Kidney epithelial cell (primary cell): ENCODE measurements around the gene EFCAB12. TPM values are rescaled to one million over a fixed set of nuclear protein-coding genes. Genes with fewer than 3 reads are reported as not detected.
"Not testable (repeated sequence)": the region's sequence is repeated elsewhere in the genome, so short reads cannot be mapped to it uniquely, and the experiment has no call there.

Source experiments
- DNase-seq: peaks from one replicate; pipeline ENCODE4 v3.0.0-alpha.2; 2010; ENCODE audit warnings: low read depth
- H3K27me3 ChIP-seq: 2 replicates; pipeline ENCODE4 v1.6.0; 2011; ENCODE audit warnings: low read length; ENCODE audit not compliant: control insufficient read depth, insufficient read depth
- H3K36me3 ChIP-seq: 2 replicates; pipeline ENCODE4 v1.5.1; 2011; ENCODE audit warnings: low read length; ENCODE audit not compliant: control insufficient read depth, insufficient read depth
- H3K4me3 ChIP-seq: 2 replicates; pipeline ENCODE4 v1.5.1; 2011; ENCODE audit warnings: low read depth, mild to moderate bottlenecking, control low read depth, low read length
- CTCF ChIP-seq: IDR thresholded peaks from 2 replicates; pipeline ENCODE4 v1.5.1; 2011; ENCODE audit warnings: mild to moderate bottlenecking, moderate library complexity, low read length, control low read depth, inconsistent platforms; ENCODE audit not compliant: insufficient read depth, poor library complexity, severe bottlenecking
- total RNA-seq: library from RNA; depleted of rRNA; stranded (reverse); fragments of >200 nt; gene quantifications from 2 replicates; pipeline ENCODE4 v1.2.3, GENCODE V29; 2015

EFCAB12 gene
- total RNA-seq, 1 donor from 2014 or later: not detected

- H3K4me3 ChIP-seq: no peak overlapping the region
- no peak for TF ChIP-seq CTCF
- H3K27me3 ChIP-seq: peaks cover 18% of the 10 kb centered on the region
- no peak for DNase-seq
- H3K36me3 ChIP-seq: no peaks in the 10 kb centered on the region
Measured at GRCh38 chr3:129367821-129368220, 60.6 kb downstream of the EFCAB12 start.

GRCh38 chr3:129366312-129366831 is 62.1 kb downstream of the EFCAB12 start:
- Histone ChIP-seq H3K36me3 (no peaks in the 10 kb centered on the region), H3K27me3 (peaks cover 18% of the 10 kb centered on the region), H3K4me3 (no peak overlapping the region)
- TF ChIP-seq CTCF: no peak
- no peak for DNase-seq

GRCh38 chr3:129365296-129366136 is 62.9 kb downstream of the EFCAB12 start:
- no peaks in the 10 kb centered on the region for H3K36me3 ChIP-seq
- no peak overlapping the region for H3K4me3 ChIP-seq
- peaks cover 18% of the 10 kb centered on the region for H3K27me3 ChIP-seq
- no peak for DNase-seq
- TF ChIP-seq CTCF: no peak

- not testable (repeated sequence) for H3K36me3 ChIP-seq, H3K4me3 ChIP-seq, DNase-seq
- H3K27me3 ChIP-seq: peaks cover 16% of the 10 kb centered on the region
Measured at GRCh38 chr3:129364811-129365210, 63.6 kb downstream of the EFCAB12 start.

- not testable (repeated sequence) for DNase-seq, H3K27me3 ChIP-seq, H3K36me3 ChIP-seq, H3K4me3 ChIP-seq
Measured at GRCh38 chr3:129363356-129363755, 65.1 kb downstream of the EFCAB12 start.

- no peak for TF ChIP-seq CTCF
- Histone ChIP-seq H3K36me3 (no peaks in the 10 kb centered on the region), H3K27me3 (no peaks in the 10 kb centered on the region), H3K4me3 (no peak overlapping the region)
- no peak for DNase-seq
Measured at GRCh38 chr3:129360705-129361460, 67.6 kb downstream of the EFCAB12 start.
